Epidermal melanocyte (primary cell): ENCODE measurements around the gene PITRM1.

Experiments used
- DNase-seq: peaks from one replicate; pipeline ENCODE4 v3.0.0; 2011; ENCODE audit warnings: low spot score; ENCODE audit not compliant: insufficient read length

Gene PITRM1

DNA sequence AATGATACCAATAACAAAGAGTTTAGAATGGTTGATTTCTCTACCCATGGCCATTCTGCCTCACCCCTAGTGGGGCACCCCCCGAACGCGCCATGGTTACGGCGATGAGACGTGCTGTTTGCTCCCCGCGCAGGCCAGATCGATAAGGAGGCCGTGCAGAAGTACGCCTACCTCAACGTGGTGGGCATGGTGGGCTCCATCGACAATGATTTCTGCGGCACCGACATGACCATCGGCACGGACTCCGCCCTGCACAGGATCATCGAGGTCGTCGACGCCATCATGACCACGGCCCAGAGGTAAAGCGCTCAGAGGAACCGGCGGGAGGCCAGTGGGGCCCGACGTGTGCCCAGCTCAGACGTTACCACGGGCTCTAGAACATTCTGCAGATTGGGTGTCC is 68.9 kb downstream of the PITRM1 start:
- DNase-seq = no peak

- DNase-seq = no peak
Measured at GRCh38 chr10:3102720-3103427, 69.7 kb downstream of the PITRM1 start.

GRCh38 chr10:3100856-3101640 is 71.5 kb downstream of the PITRM1 start:
- no peak for DNase-seq

- DNase-seq = no peak
Measured at GRCh38 chr10:3100093-3100792, 72.3 kb downstream of the PITRM1 start.

DNA sequence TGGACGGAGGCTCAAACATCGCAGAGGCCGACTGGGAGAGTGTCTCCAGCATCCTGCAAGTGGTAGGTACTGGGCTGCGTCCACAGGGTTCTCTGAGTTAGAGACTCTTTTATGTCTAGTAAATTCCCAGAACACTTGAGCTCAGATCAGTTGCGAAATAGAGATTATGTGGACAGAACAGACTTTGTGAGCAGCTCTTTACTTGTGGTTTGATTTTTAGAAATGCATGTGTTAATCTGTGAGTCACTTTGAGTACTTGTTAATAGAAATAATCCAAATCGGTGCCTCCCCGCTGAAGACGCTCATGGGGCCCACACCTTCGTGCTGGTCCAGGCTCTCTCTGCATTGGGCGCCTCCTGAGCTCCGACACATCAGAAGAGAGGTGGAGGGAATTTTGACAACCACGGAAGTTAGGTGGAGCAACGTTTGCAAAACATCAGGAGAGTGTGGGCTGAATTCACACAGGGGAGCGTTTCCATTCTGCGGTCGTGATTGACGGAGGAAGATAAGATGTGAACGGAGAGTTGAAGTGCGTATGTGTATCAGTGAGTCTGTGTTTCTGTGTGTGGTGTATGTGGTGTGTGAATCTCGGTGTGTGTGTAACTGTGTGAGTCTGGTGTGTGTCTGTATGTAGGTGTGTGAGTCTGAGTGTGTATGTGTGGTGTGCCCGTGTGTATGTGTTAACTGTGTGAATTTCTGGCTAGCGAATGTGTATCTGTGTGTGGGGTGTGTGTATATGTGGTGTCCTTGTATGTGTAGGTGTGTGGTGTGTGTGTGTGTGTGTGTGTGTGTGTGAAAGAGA is 73.1 kb downstream of the PITRM1 start:
- DNase-seq = no peak

DNA sequence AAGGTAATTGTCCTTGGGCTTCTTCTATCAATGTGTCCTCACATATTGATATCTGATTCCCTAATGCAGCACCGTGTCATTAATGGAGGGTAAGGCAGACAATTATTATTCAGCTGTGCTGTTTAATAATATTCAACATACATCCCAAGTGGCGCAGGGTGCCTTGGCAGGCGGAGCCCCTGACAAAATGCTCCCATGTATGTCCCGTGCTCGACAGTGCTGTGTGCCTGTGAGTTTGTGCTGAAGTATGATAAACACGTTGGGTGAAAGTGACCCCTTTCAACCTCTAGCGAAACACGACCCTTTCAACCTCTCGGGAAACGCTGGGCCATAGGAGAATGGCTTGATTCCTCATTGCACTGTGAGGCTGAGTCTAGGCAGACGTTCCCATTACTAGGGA is 73.9 kb downstream of the PITRM1 start:
- no peak for DNase-seq

- DNase-seq = no peak
Measured at GRCh38 chr10:3097160-3097559, 75.4 kb downstream of the PITRM1 start.

- no peak for DNase-seq
Measured at GRCh38 chr10:3096149-3096548, 76.4 kb downstream of the PITRM1 start.

DNA sequence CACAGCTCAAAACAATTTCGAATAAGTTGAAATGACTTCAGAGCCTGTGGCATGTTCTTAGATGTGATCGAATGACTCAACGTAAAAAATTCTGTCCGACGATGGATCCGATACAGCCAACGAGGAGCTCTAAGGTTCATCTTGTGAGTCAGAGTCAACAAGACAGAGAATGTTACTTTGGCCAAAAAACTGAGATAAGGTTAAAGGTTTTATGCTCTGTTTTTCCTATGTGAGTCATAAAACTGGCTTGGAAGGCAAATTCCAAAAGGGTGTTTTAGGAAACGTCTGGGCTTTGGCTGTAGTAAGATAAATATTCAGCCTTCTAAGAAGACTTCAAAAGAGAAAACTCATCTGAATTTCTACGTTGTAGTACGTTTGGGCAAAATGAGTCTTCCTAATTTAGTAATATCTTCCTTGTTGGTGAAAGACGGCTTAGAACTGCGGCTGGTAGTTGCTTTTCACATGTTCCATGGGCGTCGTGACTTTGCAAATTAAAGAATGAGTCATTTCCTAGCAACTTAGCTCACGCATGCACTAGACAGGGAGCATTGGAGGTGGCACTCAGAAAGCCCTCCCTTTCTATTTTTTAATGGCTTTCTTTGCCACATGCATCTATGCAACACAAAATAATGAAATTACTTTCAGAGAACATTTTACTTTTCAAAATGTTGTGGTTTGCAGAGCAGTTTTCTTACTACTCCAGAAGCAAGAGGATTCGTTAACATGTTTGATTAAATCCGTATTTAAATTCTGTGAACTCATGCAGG is 77.0 kb downstream of the PITRM1 start:
- DNase-seq = peak; percentile 76

GRCh38 chr10:3094609-3095036 is 78.0 kb downstream of the PITRM1 start:
- no peak for DNase-seq

DNA sequence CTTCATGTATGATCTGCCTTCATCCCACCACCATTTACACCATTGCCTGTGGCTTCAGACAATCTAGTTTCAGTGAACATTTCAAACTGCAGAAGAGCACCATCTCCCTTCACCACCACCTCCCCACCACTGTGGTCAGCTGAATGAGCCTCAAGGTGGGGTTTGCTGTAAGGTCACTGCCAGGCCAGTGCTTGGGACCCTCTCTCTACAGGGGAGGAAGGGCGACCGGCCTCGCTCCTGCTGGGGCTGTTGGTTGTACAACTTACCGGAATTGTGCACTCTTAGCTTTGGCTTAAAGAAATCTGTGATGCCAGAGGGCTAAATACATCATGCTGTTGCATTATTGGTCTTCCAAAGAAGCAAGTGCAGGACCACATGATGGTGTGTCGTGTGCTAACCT is 78.6 kb downstream of the PITRM1 start:
- DNase-seq = no peak

DNA sequence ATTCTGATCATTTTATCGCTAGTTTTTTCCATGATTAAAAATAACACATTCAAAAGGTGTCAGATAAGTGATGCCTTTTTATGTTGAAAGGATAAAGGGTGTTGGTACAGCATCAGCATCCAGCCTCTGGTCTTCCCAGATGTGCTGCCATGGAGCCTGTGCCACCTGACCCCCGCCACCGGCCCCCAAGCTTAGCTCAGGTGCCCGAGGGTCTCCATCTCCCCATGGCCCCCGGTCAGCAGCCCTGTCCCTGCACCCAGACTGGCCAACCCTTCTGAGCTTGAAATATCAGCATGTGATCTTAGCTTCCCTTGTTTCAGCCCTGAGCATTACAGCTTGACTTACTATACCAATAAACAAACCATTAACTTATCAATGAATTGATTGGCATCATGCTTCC is 80.7 kb downstream of the PITRM1 start:
- DNase-seq = no peak

GRCh38 chr10:3090914-3091787 is 81.4 kb downstream of the PITRM1 start:
- DNase-seq = no peak

DNA sequence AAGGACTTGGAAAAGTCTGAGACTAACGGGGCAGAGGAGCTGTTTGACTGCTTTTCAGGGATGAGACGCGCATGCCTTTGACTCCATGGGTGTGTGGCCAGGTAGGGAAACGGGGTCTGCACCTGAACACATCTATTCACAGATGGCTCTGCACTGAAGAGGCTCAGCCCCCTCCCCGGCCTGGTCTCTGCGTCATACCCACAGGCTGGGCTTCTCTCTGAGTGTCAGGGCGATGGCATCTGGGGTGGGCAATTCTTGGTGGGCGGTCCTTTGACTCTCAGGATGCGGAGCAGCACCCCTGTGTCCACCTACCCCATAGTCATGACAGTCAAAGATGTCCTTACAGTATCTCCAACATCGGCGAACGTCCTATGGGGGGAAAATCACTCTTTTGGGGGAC is 82.2 kb downstream of the PITRM1 start:
- no peak for DNase-seq
